Mucosa of descending colon (tissue), 3 donors: ENCODE data around the gene USP49. TPM values are rescaled to one million over a fixed set of nuclear protein-coding genes. Genes with fewer than 3 reads are reported as not detected.

Experiments used
- ATAC-seq: fragments of 200-7000 bp; cut with Tn5 transposase; one replicate; pipeline ENCODE4 v1.9.1; 2020; ENCODE audit warnings: mild to moderate bottlenecking, moderate library complexity
- DNase-seq, 3 donors: peaks; one replicate each; pipeline ENCODE4 v3.0.0-alpha.2; 2020
- H3K36me3 ChIP-seq: fragments of 200-600 bp; one replicate; pipeline ENCODE4 v1.8.0; 2021; ENCODE audit warnings: low read depth, mild to moderate bottlenecking
- H3K4me1 ChIP-seq: fragments of 200-600 bp; one replicate; pipeline ENCODE4 v1.8.0; 2021; ENCODE audit warnings: low read depth, mild to moderate bottlenecking
- H3K4me3 ChIP-seq: fragments of 200-600 bp; one replicate; pipeline ENCODE4 v1.8.0; 2021; ENCODE audit warnings: mild to moderate bottlenecking
- H3K9me3 ChIP-seq: fragments of 200-600 bp; one replicate; pipeline ENCODE4 v1.8.0; 2021; ENCODE audit warnings: mild to moderate bottlenecking
- CTCF ChIP-seq: fragments of 200-600 bp; IDR thresholded peaks from one replicate; pipeline ENCODE4 v1.8.0; 2022; ENCODE audit warnings: antibody characterized with exemption, mild to moderate bottlenecking
- intact Hi-C, 2 donors: fragments of 100-400 bp; cut with DNase I in 1 of 2; cut with micrococcal nuclease in 1 of 2; formaldehyde crosslinking; loops; one replicate each; pipeline versions ENCODE4 v1.11.0 to v1.11.1; 2022; cut with DNase I, micrococcal nuclease
- total RNA-seq, 3 donors: library from RNA; stranded (reverse); fragmentation: NEBNext Ultra II Directional in 2 of 3; extraction: Animal tissue kit (Norgen Biotek cat#: 25700) in 2 of 3; gene quantifications; one replicate each; pipeline versions ENCODE4 v1.2.1 to v1.2.4, GENCODE V29; 2021 to 2023
- donor health status: DM: no; HTN: no; CAD: no; lungs with moderate emphysema.
- donor health status: DM: no; HTN: no; CAD: no.
- donor health status: DM: no; HTN: yes; CAD: no.

The USP49 gene
- total RNA-seq, 3 donors from 2014 or later: 2.8 to 3.7 (median 3.2) TPM

- no peaks in the 10 kb centered on the region for H3K9me3 ChIP-seq
- peak overlapping the region; percentile 44 for H3K4me3 ChIP-seq
- ATAC-seq (peak; percentile 41), DNase-seq (peak; percentile 61 to 77 (median 70))
- peaks cover 22% of the 10 kb centered on the region for H3K4me1 ChIP-seq
- TF ChIP-seq CTCF: no peak
- intact Hi-C loops: loop anchor here (5.0 to 10.0 kb wide), 2 partner anchors 101 to 104 kb away; no protein-coding TSS in a partner anchor
- H3K36me3 ChIP-seq: peaks cover under 1% of the 10 kb centered on the region
These were observed 45.6 kb upstream of the USP49 start for GRCh38 chr6:41940759-41941279.

GRCh38 chr6:41939848-41940758, 44.9 kb upstream of the USP49 start:
- peak; percentile 76 to 88 (median 77) for DNase-seq
- peak; percentile 57 for ATAC-seq
- intact Hi-C loops: loop anchor here (5.0 to 10.0 kb wide), 2 partner anchors 102 to 105 kb away; no protein-coding TSS in a partner anchor
- no peaks in the 10 kb centered on the region for H3K9me3 ChIP-seq
- peak overlapping the region; percentile 44 for H3K4me3 ChIP-seq
- TF ChIP-seq CTCF: no peak
- peaks cover 23% of the 10 kb centered on the region for H3K4me1 ChIP-seq
- peaks cover 5% of the 10 kb centered on the region for H3K36me3 ChIP-seq

GRCh38 chr6:41939176-41939847, 44.1 kb upstream of the USP49 start:
- no peak for TF ChIP-seq CTCF
- Histone ChIP-seq H3K4me1 (peaks cover 23% of the 10 kb centered on the region), H3K36me3 (peaks cover 5% of the 10 kb centered on the region), H3K4me3 (no peak overlapping the region), H3K9me3 (no peaks in the 10 kb centered on the region)
- DNase-seq (peak; percentile 29 to 73 (median 44)), ATAC-seq (no peak)
- intact Hi-C loops: no loop called here

GRCh38 chr6:41938590-41939175, 43.5 kb upstream of the USP49 start:
- no peak for TF ChIP-seq CTCF
- no peak for DNase-seq
- ATAC-seq: no peak
- Histone ChIP-seq H3K4me1 (peaks cover 23% of the 10 kb centered on the region), H3K9me3 (no peaks in the 10 kb centered on the region), H3K4me3 (no peak overlapping the region), H3K36me3 (peaks cover 5% of the 10 kb centered on the region)
- intact Hi-C loops: no loop called here

GRCh38 chr6:41937861-41938574, 42.8 kb upstream of the USP49 start:
- TF ChIP-seq CTCF: no peak
- DNase-seq (no peak), ATAC-seq (no peak)
- peaks cover 23% of the 10 kb centered on the region for H3K4me1 ChIP-seq
- H3K4me3 ChIP-seq: no peak overlapping the region
- intact Hi-C loops: no loop called here
- H3K36me3 ChIP-seq: peaks cover 5% of the 10 kb centered on the region
- no peaks in the 10 kb centered on the region for H3K9me3 ChIP-seq
